HepG2 (cell line): Measurements from ENCODE around the gene ANTXR1. TPM values are rescaled to one million over a fixed set of nuclear protein-coding genes. Genes with fewer than 3 reads are reported as not detected.

Experiments
- ATF7-NPFF ChIP-seq: sonication (generic); formaldehyde crosslinking; IDR thresholded peaks from 2 replicates; pipeline ENCODE4 v1.8.1; 2023; ENCODE audit warnings: mild to moderate bottlenecking, low read depth, missing genetic modification reagents, moderate library complexity
- BCL6 ChIP-seq: IDR thresholded peaks from 2 replicates; pipeline ENCODE4 v1.6.1; 2016; ENCODE audit warnings: missing genetic modification reagents, missing compliant biosample characterization
- ELF3 ChIP-seq: IDR thresholded peaks from 2 replicates; pipeline ENCODE4 v1.6.1; 2016; ENCODE audit warnings: missing genetic modification reagents, missing compliant biosample characterization
- ESRRA ChIP-seq: sonication (generic); formaldehyde crosslinking; IDR thresholded peaks from 2 replicates; pipeline ENCODE4 v1.5.1; 2020; ENCODE audit warnings: mild to moderate bottlenecking, low read depth, missing genetic modification reagents
- KAT7 ChIP-seq: IDR thresholded peaks from 2 replicates; pipeline ENCODE4 v1.6.1; 2018; ENCODE audit warnings: borderline replicate concordance, missing compliant biosample characterization
- POLR2AphosphoS2 ChIP-seq: IDR thresholded peaks from 2 replicates; pipeline ENCODE4 v1.6.1; 2011; ENCODE audit warnings: low read depth, low read length, improper control_type of control experiment
- SALL1 ChIP-seq: sonication (generic); formaldehyde crosslinking; IDR thresholded peaks from 2 replicates; pipeline ENCODE4 v1.8.0; 2022; ENCODE audit warnings: mild to moderate bottlenecking, missing genetic modification reagents
- SIX1 ChIP-seq: sonication (generic); formaldehyde crosslinking; IDR thresholded peaks from 2 replicates; pipeline ENCODE4 v1.4.0; 2020; ENCODE audit warnings: missing genetic modification reagents, borderline replicate concordance
- SNAI1 ChIP-seq: sonication (generic); formaldehyde crosslinking; IDR thresholded peaks from 2 replicates; pipeline ENCODE4 v1.5.0; 2020; ENCODE audit warnings: mild to moderate bottlenecking, missing genetic modification reagents, borderline replicate concordance
- SRF ChIP-seq: IDR thresholded peaks from 2 replicates; pipeline ENCODE4 v1.6.1; 2011; ENCODE audit warnings: mild to moderate bottlenecking, low read depth, low read length, moderate library complexity
- STAT6 ChIP-seq: sonication (generic); formaldehyde crosslinking; IDR thresholded peaks from 2 replicates; pipeline ENCODE4 v1.4.0; 2020; ENCODE audit warnings: missing genetic modification reagents, mild to moderate bottlenecking, borderline replicate concordance
- TCF7 ChIP-seq: sonication (generic); IDR thresholded peaks from 2 replicates; pipeline ENCODE4 v1.6.1; 2016; ENCODE audit warnings: antibody characterized with exemption, low read depth
- ZBTB43 ChIP-seq: sonication (generic); formaldehyde crosslinking; conservative IDR thresholded peaks from 2 replicates; pipeline ENCODE4 v1.4.0; 2020; ENCODE audit warnings: missing genetic modification reagents
- ZKSCAN8 ChIP-seq: IDR thresholded peaks from 2 replicates; pipeline ENCODE4 v1.6.1; 2016; ENCODE audit warnings: borderline replicate concordance, missing genetic modification reagents, missing compliant biosample characterization
- ZMYM3 ChIP-seq: sonication (generic); formaldehyde crosslinking; IDR thresholded peaks from 2 replicates; pipeline ENCODE4 v1.5.1; 2020; ENCODE audit warnings: mild to moderate bottlenecking, missing genetic modification reagents
- ZNF205 ChIP-seq: IDR thresholded peaks from 2 replicates; pipeline ENCODE4 v1.6.1; 2018; ENCODE audit warnings: missing biosample characterization, missing genetic modification reagents
- ZNF234 ChIP-seq: sonication (generic); formaldehyde crosslinking; conservative IDR thresholded peaks from 2 replicates; pipeline ENCODE4 v1.5.1; 2020; ENCODE audit warnings: mild to moderate bottlenecking, missing genetic modification reagents
- ZNF276 ChIP-seq: sonication (generic); formaldehyde crosslinking; IDR thresholded peaks from 2 replicates; pipeline ENCODE4 v1.4.0; 2020; ENCODE audit warnings: mild to moderate bottlenecking, low read depth, missing genetic modification reagents
- ZNF335 ChIP-seq: sonication (generic); formaldehyde crosslinking; IDR thresholded peaks from 2 replicates; pipeline ENCODE4 v1.4.0; 2020; ENCODE audit warnings: missing genetic modification reagents
- ZNF552 ChIP-seq: sonication (generic); formaldehyde crosslinking; IDR thresholded peaks from 2 replicates; pipeline ENCODE4 v1.9.0; 2022; ENCODE audit warnings: missing genetic modification reagents, mild to moderate bottlenecking, borderline replicate concordance
- ZNF704 ChIP-seq: sonication (generic); formaldehyde crosslinking; IDR thresholded peaks from 2 replicates; pipeline ENCODE4 v1.8.1; 2023; ENCODE audit warnings: mild to moderate bottlenecking, inconsistent platforms, moderate library complexity, missing genetic modification reagents, borderline replicate concordance
- ZNF75D ChIP-seq: sonication (generic); formaldehyde crosslinking; IDR thresholded peaks from 2 replicates; pipeline ENCODE4 v1.8.1; 2023; ENCODE audit warnings: missing genetic modification reagents, mild to moderate bottlenecking, borderline replicate concordance
- ZNF773 ChIP-seq: sonication (generic); formaldehyde crosslinking; IDR thresholded peaks from 2 replicates; pipeline ENCODE4 v1.4.0; 2020; ENCODE audit warnings: missing genetic modification reagents, borderline replicate concordance
- polyA plus RNA-seq, 8 experiments: library from polyadenylated mRNA; depleted of rRNA in 3 of 8; stranded (reverse) in 7 of 8; unstranded in 1 of 8; fragments of >200 nt; fragmentation: Illumina TruSeq in 4 of 8; extraction: Trizol in 4 of 8; gene quantifications; 2 replicates each; pipeline versions ENCODE4 v1.2.1 to v1.2.3, GENCODE V29; 2011 to 2016; ENCODE audit warnings: low read depth in 4 of 8, missing spikeins in 1 of 8, mixed read lengths in 1 of 8; ENCODE audit not compliant: insufficient read depth in 1 of 8
- total RNA-seq, 5 experiments: library from RNA; depleted of rRNA; stranded (reverse); fragments of >200 nt; fragmentation: Illumina TruSeq; extraction: Trizol; gene quantifications; 2 replicates each; pipeline ENCODE4 v1.2.3, GENCODE V29; 2016; ENCODE audit warnings: low read depth in 1 of 5

Gene ANTXR1
- total and polyA plus RNA-seq, 2 of the 13 experiments (the other 11 are each of a cell fraction or from before 2014, with no cell fraction given), result 4.5 to 12.7 TPM

- no peak for TF ChIP-seq ESRRA (CRISPR knock-in tag)
- TF ChIP-seq SALL1 (CRISPR knock-in tag), result peak; percentile 34; the same call in 1 of the 2 replicates
- TF ChIP-seq SRF, result no peak
- 0 out of 2 replicates have a peak, but pooled peaks have one; percentile 34 for TF ChIP-seq ZNF276 (CRISPR knock-in tag)
- TF ChIP-seq SIX1, result no peak
- no peak for TF ChIP-seq ZNF704 (CRISPR knock-in tag)
- no peak for TF ChIP-seq TCF7
- peak; percentile 37; the same call in 1 of the 2 replicates for TF ChIP-seq ZMYM3 (CRISPR knock-in tag)
- TF ChIP-seq ZNF75D (CRISPR knock-in tag), result no peak
- no peak for TF ChIP-seq POLR2AphosphoS2
- no peak for TF ChIP-seq BCL6 (CRISPR knock-in tag)
- no peak for TF ChIP-seq ELF3 (CRISPR knock-in tag)
- TF ChIP-seq ZNF205, result no peak
- TF ChIP-seq SNAI1 (CRISPR knock-in tag), result no peak
- no peak for TF ChIP-seq ZNF234 (CRISPR knock-in tag)
- TF ChIP-seq STAT6 (CRISPR knock-in tag), result no peak
- no peak for TF ChIP-seq ZNF335
- TF ChIP-seq ZBTB43 (CRISPR knock-in tag), result no peak
- no peak for TF ChIP-seq ZNF773
- no peak for TF ChIP-seq ZKSCAN8
- no peak for TF ChIP-seq ATF7-NPFF (CRISPR knock-in tag)
- no peak for TF ChIP-seq ZNF552
- no peak for TF ChIP-seq KAT7 (CRISPR knock-in tag)
Observed at GRCh38 chr2:69291004-69291650, 278.1 kb downstream of the ANTXR1 start (continued).
